Body of pancreas (tissue), 4 donors: ENCODE data around the gene ACP7.

Experiments
- POLR2A ChIP-seq, 3 donors: fragments of 450-650 bp; IDR thresholded peaks; one replicate each; pipeline ENCODE4 v1.6.1; 2016; ENCODE audit warnings: antibody characterized with exemption in 3 of 3, mild to moderate bottlenecking in 2 of 3
- TF ChIP-seq, protein P1 (sequence below), 7 experiments: fragments of 450-650 bp in 4 of 7; fragments of 200-600 bp in 3 of 7; sonication (generic) in 3 of 7; IDR thresholded peaks; one replicate each; pipeline ENCODE4 v1.5.1; 2016 to 2019; ENCODE audit warnings: antibody characterized with exemption in 7 of 7

- TF ChIP-seq, protein P1, sequence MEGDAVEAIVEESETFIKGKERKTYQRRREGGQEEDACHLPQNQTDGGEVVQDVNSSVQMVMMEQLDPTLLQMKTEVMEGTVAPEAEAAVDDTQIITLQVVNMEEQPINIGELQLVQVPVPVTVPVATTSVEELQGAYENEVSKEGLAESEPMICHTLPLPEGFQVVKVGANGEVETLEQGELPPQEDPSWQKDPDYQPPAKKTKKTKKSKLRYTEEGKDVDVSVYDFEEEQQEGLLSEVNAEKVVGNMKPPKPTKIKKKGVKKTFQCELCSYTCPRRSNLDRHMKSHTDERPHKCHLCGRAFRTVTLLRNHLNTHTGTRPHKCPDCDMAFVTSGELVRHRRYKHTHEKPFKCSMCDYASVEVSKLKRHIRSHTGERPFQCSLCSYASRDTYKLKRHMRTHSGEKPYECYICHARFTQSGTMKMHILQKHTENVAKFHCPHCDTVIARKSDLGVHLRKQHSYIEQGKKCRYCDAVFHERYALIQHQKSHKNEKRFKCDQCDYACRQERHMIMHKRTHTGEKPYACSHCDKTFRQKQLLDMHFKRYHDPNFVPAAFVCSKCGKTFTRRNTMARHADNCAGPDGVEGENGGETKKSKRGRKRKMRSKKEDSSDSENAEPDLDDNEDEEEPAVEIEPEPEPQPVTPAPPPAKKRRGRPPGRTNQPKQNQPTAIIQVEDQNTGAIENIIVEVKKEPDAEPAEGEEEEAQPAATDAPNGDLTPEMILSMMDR (IDR thresholded peaks at IDR 0.05) = no peak
- TF ChIP-seq POLR2A (IDR thresholded peaks at IDR 0.05) = no peak
These were observed 61.2 kb downstream of the ACP7 start for GRCh38 chr19:39145180-39145953.
